A549 (cell line): ENCODE measurements around the gene ZMYND8. TPM values are rescaled to one million over a fixed set of nuclear protein-coding genes. Genes with fewer than 3 reads are reported as not detected.
A peak's percentile ranks its signal among the peaks of the same experiment; 100 is the strongest.
"Not testable (repeated sequence)": the region's sequence is repeated elsewhere in the genome, so short reads cannot be mapped to it uniquely, and the experiment has no call there.

Experiments used
- ATAC-seq, 2 experiments: fragments of 200-7000 bp in 1 of 2; fragments of >200 bp in 1 of 2; cut with Nextera tagmentation in 1 of 2; cut with Tn5 transposase in 1 of 2; 3 replicates each; pipeline versions ENCODE4 v1.8.0 to v1.9.1; 2018 to 2020; ENCODE audit warnings: mild to moderate bottlenecking in 1 of 2, moderate library complexity in 1 of 2
- CTCF ChIA-PET: fragments of 300-600 bp; sonication (Branson Sonifier 250); formaldehyde crosslinking; extraction: SDS; loops from one replicate; lab custom pipeline; 2021; ENCODE audit warnings: antibody characterized with exemption, inconsistent platforms; lab: Yijun Ruan, JAX
- POLR2A ChIA-PET: fragments of 350-600 bp; formaldehyde crosslinking; extraction: SDS; loops from one replicate; lab custom pipeline; 2021; ENCODE audit warnings: antibody characterized with exemption, inconsistent platforms; lab: Yijun Ruan, JAX
- DNase-seq, 2 experiments: peaks; one replicate each; pipeline versions ENCODE4 v3.0.0 to v3.0.0-alpha.2; 2011 to 2016; ENCODE audit warnings: low read depth in 1 of 2, low spot score in 1 of 2
- FAIRE-seq: peaks from 2 replicates; lab custom pipeline; 2011; peaks lifted over from hg19 to GRCh38; lab: Jason Lieb, UNC
- H3K27ac ChIP-seq, 2 experiments: fragments of >200 bp; sonication (Bioruptor Twin); formaldehyde crosslinking; 3 replicates each; pipeline ENCODE4 v1.5.1; 2016 to 2017
- H3K4me1 ChIP-seq: fragments of >200 bp; sonication (Bioruptor Twin); formaldehyde crosslinking; 3 replicates; pipeline ENCODE4 v1.6.1; 2016
- H3K4me2 ChIP-seq: fragments of >200 bp; sonication (Bioruptor Twin); formaldehyde crosslinking; 3 replicates; pipeline ENCODE4 v1.6.1; 2016
- H3K4me3 ChIP-seq: fragments of >200 bp; sonication (Bioruptor Twin); formaldehyde crosslinking; 3 replicates; pipeline ENCODE4 v1.5.1; 2016
- H3K9me3 ChIP-seq: fragments of >200 bp; sonication (Bioruptor Twin); formaldehyde crosslinking; 3 replicates; pipeline ENCODE4 v1.6.1; 2016
- CHD2 ChIP-seq: fragments of 150-350 bp; IDR thresholded peaks from 2 replicates; pipeline ENCODE4 v1.6.1; 2014; ENCODE audit warnings: low read length; ENCODE audit not compliant: partially characterized antibody
- CHD4 ChIP-seq: fragments of 200-600 bp; sonication (generic); IDR thresholded peaks from 2 replicates; pipeline ENCODE4 v1.6.1; 2016; ENCODE audit warnings: antibody characterized with exemption, mild to moderate bottlenecking, borderline replicate concordance
- EHF ChIP-seq: fragments of 250-450 bp; sonication (Bioruptor Pico); IDR thresholded peaks from 2 replicates; pipeline ENCODE4 v1.5.0; 2020; ENCODE audit warnings: mild to moderate bottlenecking
- EHMT2 ChIP-seq: fragments of 200-600 bp; sonication (generic); IDR thresholded peaks from 2 replicates; pipeline ENCODE4 v1.6.1; 2016; ENCODE audit warnings: antibody characterized with exemption, low read depth, mild to moderate bottlenecking, moderate library complexity
- FOSB ChIP-seq: fragments of 250-450 bp; sonication (Bioruptor Pico); IDR thresholded peaks from 2 replicates; pipeline ENCODE4 v1.5.0; 2020; ENCODE audit warnings: mild to moderate bottlenecking, moderate library complexity
- GATA3 ChIP-seq: IDR thresholded peaks from 2 replicates; pipeline ENCODE4 v1.6.1; 2012; ENCODE audit warnings: borderline replicate concordance
- JUNB ChIP-seq: fragments of >200 bp; sonication (Bioruptor Twin); formaldehyde crosslinking; IDR thresholded peaks from 2 replicates; pipeline ENCODE4 v1.6.1; 2016
- KDM1A ChIP-seq: fragments of 200-600 bp; sonication (generic); IDR thresholded peaks from 2 replicates; pipeline ENCODE4 v1.6.1; 2016; ENCODE audit warnings: low read depth, mild to moderate bottlenecking
- MAZ ChIP-seq: fragments of 150-350 bp; IDR thresholded peaks from 2 replicates; pipeline ENCODE4 v1.6.1; 2014; ENCODE audit warnings: antibody characterized with exemption, low read depth, low read length, borderline replicate concordance
- NFE2L2 ChIP-seq: fragments of 150-350 bp; conservative IDR thresholded peaks from 2 replicates; pipeline ENCODE4 v1.6.1; 2014; ENCODE audit warnings: low read length
- NR3C1 ChIP-seq: fragments of >200 bp; sonication (Bioruptor Twin); formaldehyde crosslinking; IDR thresholded peaks from 3 replicates; pipeline ENCODE4 v1.6.1; 2017
- PHF8 ChIP-seq: fragments of 200-600 bp; sonication (generic); IDR thresholded peaks from 2 replicates; pipeline ENCODE4 v1.6.1; 2016; ENCODE audit warnings: low read depth, mild to moderate bottlenecking, antibody characterized with exemption, moderate library complexity, borderline replicate concordance
- POLR2AphosphoS2 ChIP-seq: conservative IDR thresholded peaks from 2 replicates; pipeline ENCODE4 v1.6.1; 2012; ENCODE audit warnings: low read length, improper control_type of control experiment, inconsistent platforms
- RARB ChIP-seq: fragments of 250-450 bp; sonication (Bioruptor Pico); IDR thresholded peaks from 2 replicates; pipeline ENCODE4 v1.8.0; 2021; ENCODE audit warnings: mild to moderate bottlenecking, moderate library complexity
- SMC3 ChIP-seq: fragments of >200 bp; sonication (Bioruptor Twin); formaldehyde crosslinking; IDR thresholded peaks from 3 replicates; pipeline ENCODE4 v1.6.1; 2018; ENCODE audit warnings: inconsistent platforms
- TP53 ChIP-seq: fragments of 250-450 bp; sonication (Bioruptor Pico); IDR thresholded peaks from 2 replicates; pipeline ENCODE4 v1.5.0; 2021; ENCODE audit warnings: mild to moderate bottlenecking, moderate library complexity
- ZC3H11A ChIP-seq: fragments of 450-650 bp; IDR thresholded peaks from 2 replicates; pipeline ENCODE4 v1.6.1; 2014; ENCODE audit warnings: antibody characterized with exemption, mild to moderate bottlenecking
- ZFP36 ChIP-seq: fragments of 450-650 bp; IDR thresholded peaks from 2 replicates; pipeline ENCODE4 v1.6.1; 2014; ENCODE audit warnings: borderline replicate concordance; ENCODE audit not compliant: partially characterized antibody
- ZNF302 ChIP-seq: fragments of 250-450 bp; sonication (Bioruptor Pico); IDR thresholded peaks from 2 replicates; pipeline ENCODE4 v1.9.0; 2021; ENCODE audit warnings: inconsistent platforms, mild to moderate bottlenecking, moderate library complexity
- WGBS: methylation state at CpG from one replicate; pipeline ENCODE4 v1.1.6; 2017; ENCODE audit errors: missing lambda C conversion rate; 5-methylcytosine and 5-hydroxymethylcytosine counted together
- polyA plus RNA-seq, 4 experiments: library from polyadenylated mRNA; depleted of rRNA in 3 of 4; stranded (reverse); fragments of >200 nt; fragmentation: RNase III in 1 of 4; extraction: RNeasy Plus Mini Kit Qiagen cat#74134 plus additional on column Dnase treatment in 1 of 4; gene quantifications; 2 replicates in 3 of 4; 3 replicates in 1 of 4; pipeline ENCODE4 v1.2.3, GENCODE V29; 2011 to 2017
- TF ChIP-seq, protein P1 (sequence below): IDR thresholded peaks from 2 replicates; pipeline ENCODE4 v1.6.1; 2012
- TF ChIP-seq, protein P2 (sequence below): fragments of >200 bp; sonication (Bioruptor Twin); formaldehyde crosslinking; IDR thresholded peaks from 2 replicates; pipeline ENCODE4 v1.6.1; 2016
- TF ChIP-seq, protein P3 (sequence below): fragments of 150-350 bp; IDR thresholded peaks from 2 replicates; pipeline ENCODE4 v1.6.1; 2014; ENCODE audit warnings: low read depth, mild to moderate bottlenecking, low read length
- TF ChIP-seq, protein P4 (sequence below): fragments of 450-650 bp; IDR thresholded peaks from 2 replicates; pipeline ENCODE4 v1.6.1; 2014; ENCODE audit warnings: antibody characterized with exemption
- TF ChIP-seq, protein P5 (sequence below): fragments of 200-600 bp; sonication (generic); IDR thresholded peaks from 2 replicates; pipeline ENCODE4 v1.6.1; 2016; ENCODE audit warnings: antibody characterized with exemption, mild to moderate bottlenecking, moderate library complexity

Gene ZMYND8
- polyA plus RNA-seq, 2 of the 4 experiments (the other 2 are of a cell fraction), result 10.4 to 24.9 TPM

DNA sequence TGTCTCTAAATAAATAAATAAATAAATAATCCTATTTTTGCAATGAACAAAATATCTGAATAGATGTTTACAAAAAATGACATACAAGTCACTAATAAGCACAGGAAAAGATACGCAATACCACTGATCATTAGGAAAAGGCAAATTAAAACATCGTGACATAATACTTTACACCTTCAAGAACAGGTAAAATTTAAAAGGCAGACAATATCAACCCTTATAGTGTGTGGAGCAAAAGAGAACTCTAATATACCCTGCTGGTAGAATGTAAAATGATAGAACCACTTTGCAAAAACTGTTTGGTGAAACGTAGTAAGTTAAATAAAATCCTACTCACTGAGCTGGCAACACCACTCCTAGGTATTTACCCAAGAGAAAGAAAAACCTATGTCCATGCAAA lies 67.4 kb downstream of the ZMYND8 start (continued):
- no peak for TF ChIP-seq ZFP36
- no peak for TF ChIP-seq FOSB (CRISPR knock-in tag)
- TF ChIP-seq EHMT2, result no peak
- TF ChIP-seq NR3C1, result no peak

DNA sequence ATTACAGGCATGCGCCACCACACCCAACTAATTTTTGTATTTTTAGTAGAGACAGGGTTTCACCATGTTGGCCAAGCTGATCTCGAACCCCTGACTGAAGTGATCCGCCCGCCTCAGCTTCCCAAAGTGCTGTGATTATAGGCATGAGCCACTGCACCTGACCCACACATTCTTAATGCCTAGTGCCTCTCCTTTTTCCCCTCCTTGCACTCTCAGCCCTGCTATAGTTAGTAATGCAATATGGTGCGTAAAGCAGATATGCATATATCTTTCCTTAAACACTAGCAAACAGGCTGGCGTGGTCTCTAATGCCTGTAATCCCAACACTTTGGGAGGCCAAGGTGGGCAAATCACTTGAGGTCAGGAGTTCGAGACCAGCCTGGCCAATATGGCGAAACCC lies 68.0 kb downstream of the ZMYND8 start:
- POLR2A ChIA-PET, H3K27ac ChIP-seq, H3K4me3 ChIP-seq, ATAC-seq, H3K9me3 ChIP-seq, H3K4me2 ChIP-seq, DNase-seq, H3K4me1 ChIP-seq, FAIRE-seq: not testable (repeated sequence)
- CTCF ChIA-PET, result interaction anchor here (0.6 to 4.7 kb wide), 5 partner anchors 12 to 343 kb away, joined by 3 to 24 read pairs (median 15); no protein-coding TSS in a partner anchor
- WGBS, result 96% methylated on average over 8 of the region's 8 CpGs

DNA sequence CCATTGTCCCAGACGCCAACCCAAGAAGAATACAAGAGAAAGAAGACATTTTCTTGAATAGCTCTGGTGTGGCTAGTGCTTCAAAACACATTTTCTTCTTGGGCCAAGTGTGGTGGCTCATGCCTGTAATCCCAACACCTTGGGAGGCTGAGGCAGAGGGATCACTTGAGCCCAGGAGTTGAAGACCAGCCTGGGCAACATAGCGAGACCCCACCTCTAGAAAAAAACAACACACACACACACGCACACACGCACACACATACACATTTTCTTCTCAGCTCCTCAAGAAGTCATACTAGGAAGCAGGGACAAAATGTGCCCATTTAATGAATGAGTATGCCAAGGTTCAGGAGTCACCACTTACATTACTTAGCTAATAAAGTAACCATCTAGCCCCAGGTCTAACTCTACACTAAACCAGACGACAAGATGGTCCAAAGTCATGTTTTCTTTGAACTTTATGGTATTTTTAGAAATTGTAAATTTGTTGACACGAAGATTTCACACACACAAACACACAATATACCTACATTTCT lies 68.8 kb downstream of the ZMYND8 start:
- H3K4me2 ChIP-seq, result no peak overlapping the region
- no peak overlapping the region for H3K4me3 ChIP-seq
- DNase-seq, result no peak
- TF ChIP-seq RARB (no peak), KDM1A (0 out of 2 replicates have a peak, but pooled peaks have one; percentile 42), SMC3 (no peak), JUNB (no peak), ZFP36 (no peak)
- TF ChIP-seq, all 56 proteins: peak for 1
- Histone ChIP-seq H3K4me1 (no peaks in the 10 kb centered on the region), H3K27ac (no peak overlapping the region), H3K9me3 (no peaks in the 10 kb centered on the region)
- POLR2A ChIA-PET, result no interaction called here
- ATAC-seq, result no peak
- CTCF ChIA-PET, result interaction anchor here (1.4 to 4.7 kb wide), 3 partner anchors 8 to 96 kb away, joined by 3 to 24 read pairs (median 20); no protein-coding TSS in a partner anchor
- no peak for FAIRE-seq
- WGBS, result 92% methylated on average over 6 of the region's 6 CpGs

DNA sequence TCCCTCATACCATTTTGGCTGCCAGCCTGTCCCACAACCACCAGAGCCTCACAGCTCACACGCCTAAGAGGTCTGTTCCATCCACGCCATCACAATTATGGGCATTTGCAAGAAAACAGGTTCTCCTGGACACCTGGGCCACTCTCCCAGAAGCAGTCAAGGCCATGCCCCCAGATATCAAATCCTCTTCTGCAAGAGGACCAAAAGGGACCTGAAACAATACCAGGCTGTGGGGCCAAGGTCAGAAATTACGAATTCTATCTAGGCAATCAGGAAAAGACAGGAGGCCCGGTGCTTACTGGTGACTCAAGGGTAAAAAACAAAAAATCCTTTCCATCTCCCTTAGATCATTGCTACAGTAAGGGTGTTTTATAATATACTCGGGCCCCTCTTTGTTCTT lies 69.8 kb downstream of the ZMYND8 start:
- no peak overlapping the region for H3K4me2 ChIP-seq
- DNase-seq (no peak), FAIRE-seq (no peak), ATAC-seq (no peak)
- no peak overlapping the region for H3K4me3 ChIP-seq
- TF ChIP-seq ZFP36, result no peak
- no peak for TF ChIP-seq POLR2AphosphoS2
- TF ChIP-seq KDM1A, result no peak
- TF ChIP-seq, protein P1, sequence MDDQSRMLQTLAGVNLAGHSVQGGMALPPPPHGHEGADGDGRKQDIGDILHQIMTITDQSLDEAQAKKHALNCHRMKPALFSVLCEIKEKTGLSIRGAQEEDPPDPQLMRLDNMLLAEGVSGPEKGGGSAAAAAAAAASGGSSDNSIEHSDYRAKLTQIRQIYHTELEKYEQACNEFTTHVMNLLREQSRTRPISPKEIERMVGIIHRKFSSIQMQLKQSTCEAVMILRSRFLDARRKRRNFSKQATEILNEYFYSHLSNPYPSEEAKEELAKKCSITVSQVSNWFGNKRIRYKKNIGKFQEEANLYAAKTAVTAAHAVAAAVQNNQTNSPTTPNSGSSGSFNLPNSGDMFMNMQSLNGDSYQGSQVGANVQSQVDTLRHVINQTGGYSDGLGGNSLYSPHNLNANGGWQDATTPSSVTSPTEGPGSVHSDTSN, result no peak
- no peak for TF ChIP-seq ZC3H11A
- TF ChIP-seq CHD4, result no peak
- no peak for TF ChIP-seq EHF
- no peak for TF ChIP-seq ZNF302 (CRISPR knock-in tag)
- no peak for TF ChIP-seq CHD2
- no peak for TF ChIP-seq PHF8
- TF ChIP-seq, protein P2, sequence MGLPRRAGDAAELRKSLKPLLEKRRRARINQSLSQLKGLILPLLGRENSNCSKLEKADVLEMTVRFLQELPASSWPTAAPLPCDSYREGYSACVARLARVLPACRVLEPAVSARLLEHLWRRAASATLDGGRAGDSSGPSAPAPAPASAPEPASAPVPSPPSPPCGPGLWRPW, result no peak
- TF ChIP-seq, protein P3, sequence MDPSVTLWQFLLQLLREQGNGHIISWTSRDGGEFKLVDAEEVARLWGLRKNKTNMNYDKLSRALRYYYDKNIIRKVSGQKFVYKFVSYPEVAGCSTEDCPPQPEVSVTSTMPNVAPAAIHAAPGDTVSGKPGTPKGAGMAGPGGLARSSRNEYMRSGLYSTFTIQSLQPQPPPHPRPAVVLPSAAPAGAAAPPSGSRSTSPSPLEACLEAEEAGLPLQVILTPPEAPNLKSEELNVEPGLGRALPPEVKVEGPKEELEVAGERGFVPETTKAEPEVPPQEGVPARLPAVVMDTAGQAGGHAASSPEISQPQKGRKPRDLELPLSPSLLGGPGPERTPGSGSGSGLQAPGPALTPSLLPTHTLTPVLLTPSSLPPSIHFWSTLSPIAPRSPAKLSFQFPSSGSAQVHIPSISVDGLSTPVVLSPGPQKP, result no peak
- TF ChIP-seq NFE2L2, result no peak
- no peak for TF ChIP-seq TP53 (CRISPR knock-in tag)
- no peak for TF ChIP-seq GATA3
- TF ChIP-seq, protein P4, sequence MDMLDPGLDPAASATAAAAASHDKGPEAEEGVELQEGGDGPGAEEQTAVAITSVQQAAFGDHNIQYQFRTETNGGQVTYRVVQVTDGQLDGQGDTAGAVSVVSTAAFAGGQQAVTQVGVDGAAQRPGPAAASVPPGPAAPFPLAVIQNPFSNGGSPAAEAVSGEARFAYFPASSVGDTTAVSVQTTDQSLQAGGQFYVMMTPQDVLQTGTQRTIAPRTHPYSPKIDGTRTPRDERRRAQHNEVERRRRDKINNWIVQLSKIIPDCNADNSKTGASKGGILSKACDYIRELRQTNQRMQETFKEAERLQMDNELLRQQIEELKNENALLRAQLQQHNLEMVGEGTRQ, result no peak
- TF ChIP-seq, protein P5, sequence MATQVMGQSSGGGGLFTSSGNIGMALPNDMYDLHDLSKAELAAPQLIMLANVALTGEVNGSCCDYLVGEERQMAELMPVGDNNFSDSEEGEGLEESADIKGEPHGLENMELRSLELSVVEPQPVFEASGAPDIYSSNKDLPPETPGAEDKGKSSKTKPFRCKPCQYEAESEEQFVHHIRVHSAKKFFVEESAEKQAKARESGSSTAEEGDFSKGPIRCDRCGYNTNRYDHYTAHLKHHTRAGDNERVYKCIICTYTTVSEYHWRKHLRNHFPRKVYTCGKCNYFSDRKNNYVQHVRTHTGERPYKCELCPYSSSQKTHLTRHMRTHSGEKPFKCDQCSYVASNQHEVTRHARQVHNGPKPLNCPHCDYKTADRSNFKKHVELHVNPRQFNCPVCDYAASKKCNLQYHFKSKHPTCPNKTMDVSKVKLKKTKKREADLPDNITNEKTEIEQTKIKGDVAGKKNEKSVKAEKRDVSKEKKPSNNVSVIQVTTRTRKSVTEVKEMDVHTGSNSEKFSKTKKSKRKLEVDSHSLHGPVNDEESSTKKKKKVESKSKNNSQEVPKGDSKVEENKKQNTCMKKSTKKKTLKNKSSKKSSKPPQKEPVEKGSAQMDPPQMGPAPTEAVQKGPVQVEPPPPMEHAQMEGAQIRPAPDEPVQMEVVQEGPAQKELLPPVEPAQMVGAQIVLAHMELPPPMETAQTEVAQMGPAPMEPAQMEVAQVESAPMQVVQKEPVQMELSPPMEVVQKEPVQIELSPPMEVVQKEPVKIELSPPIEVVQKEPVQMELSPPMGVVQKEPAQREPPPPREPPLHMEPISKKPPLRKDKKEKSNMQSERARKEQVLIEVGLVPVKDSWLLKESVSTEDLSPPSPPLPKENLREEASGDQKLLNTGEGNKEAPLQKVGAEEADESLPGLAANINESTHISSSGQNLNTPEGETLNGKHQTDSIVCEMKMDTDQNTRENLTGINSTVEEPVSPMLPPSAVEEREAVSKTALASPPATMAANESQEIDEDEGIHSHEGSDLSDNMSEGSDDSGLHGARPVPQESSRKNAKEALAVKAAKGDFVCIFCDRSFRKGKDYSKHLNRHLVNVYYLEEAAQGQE, result no peak
- TF ChIP-seq MAZ, result no peak
- WGBS, result 91% methylated on average over 5 of the region's 5 CpGs
- H3K4me1 ChIP-seq, result no peaks in the 10 kb centered on the region
- H3K27ac ChIP-seq, result 0 out of 6 replicates have a peak overlapping the region, but pooled peaks of 1 of the 2 experiments have one; percentile 8
- CTCF ChIA-PET, result interaction anchor here (1.4 to 4.7 kb wide), 3 partner anchors 9 to 97 kb away, joined by 3 to 24 read pairs (median 20); no protein-coding TSS in a partner anchor
- POLR2A ChIA-PET, result no interaction called here
- H3K9me3 ChIP-seq, result no peaks in the 10 kb centered on the region
